Measurements from ENCODE around the gene CCDC34.

DNA sequence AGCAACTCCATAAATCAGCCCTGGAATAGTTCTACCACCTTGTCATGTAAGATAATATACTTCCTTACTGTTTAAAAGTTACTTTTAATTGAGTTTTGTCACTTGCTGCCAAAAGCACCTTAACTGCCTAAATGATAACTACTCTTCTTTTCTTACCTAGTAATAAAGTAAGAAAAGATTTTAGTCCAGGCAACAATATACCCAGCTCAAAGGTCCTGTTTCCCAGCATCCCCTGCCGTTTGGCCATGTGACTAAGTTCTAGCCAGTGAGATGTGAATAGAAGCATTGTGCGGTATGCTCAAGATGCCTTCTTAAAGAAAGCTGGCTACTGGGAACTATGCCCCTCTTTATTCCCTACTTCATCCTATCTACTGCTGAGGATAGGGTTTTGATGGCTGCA is 39.4 kb upstream of the CCDC34 start:
- TF ChIP-seq, protein P1, sequence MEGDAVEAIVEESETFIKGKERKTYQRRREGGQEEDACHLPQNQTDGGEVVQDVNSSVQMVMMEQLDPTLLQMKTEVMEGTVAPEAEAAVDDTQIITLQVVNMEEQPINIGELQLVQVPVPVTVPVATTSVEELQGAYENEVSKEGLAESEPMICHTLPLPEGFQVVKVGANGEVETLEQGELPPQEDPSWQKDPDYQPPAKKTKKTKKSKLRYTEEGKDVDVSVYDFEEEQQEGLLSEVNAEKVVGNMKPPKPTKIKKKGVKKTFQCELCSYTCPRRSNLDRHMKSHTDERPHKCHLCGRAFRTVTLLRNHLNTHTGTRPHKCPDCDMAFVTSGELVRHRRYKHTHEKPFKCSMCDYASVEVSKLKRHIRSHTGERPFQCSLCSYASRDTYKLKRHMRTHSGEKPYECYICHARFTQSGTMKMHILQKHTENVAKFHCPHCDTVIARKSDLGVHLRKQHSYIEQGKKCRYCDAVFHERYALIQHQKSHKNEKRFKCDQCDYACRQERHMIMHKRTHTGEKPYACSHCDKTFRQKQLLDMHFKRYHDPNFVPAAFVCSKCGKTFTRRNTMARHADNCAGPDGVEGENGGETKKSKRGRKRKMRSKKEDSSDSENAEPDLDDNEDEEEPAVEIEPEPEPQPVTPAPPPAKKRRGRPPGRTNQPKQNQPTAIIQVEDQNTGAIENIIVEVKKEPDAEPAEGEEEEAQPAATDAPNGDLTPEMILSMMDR (IDR thresholded peaks at IDR 0.05; ENCODE audit: low read length), result no peak
- TF ChIP-seq EZH2 (IDR thresholded peaks at IDR 0.05; ENCODE audit: borderline replicate concordance, low read length), result no peak

Measured in OCI-LY1 (cell line).